22Rv1 (cell line): Measurements from ENCODE around the gene BMERB1.

Source experiments
- ZFX ChIP-seq: fragments of 450-650 bp; IDR thresholded peaks from 2 replicates; pipeline ENCODE4 v1.6.1; 2017; ENCODE audit warnings: antibody characterized with exemption, borderline replicate concordance
- TF ChIP-seq, protein P1 (sequence below): fragments of 450-650 bp; IDR thresholded peaks from 2 replicates; pipeline ENCODE4 v1.5.1; 2017; ENCODE audit warnings: mild to moderate bottlenecking

DNA sequence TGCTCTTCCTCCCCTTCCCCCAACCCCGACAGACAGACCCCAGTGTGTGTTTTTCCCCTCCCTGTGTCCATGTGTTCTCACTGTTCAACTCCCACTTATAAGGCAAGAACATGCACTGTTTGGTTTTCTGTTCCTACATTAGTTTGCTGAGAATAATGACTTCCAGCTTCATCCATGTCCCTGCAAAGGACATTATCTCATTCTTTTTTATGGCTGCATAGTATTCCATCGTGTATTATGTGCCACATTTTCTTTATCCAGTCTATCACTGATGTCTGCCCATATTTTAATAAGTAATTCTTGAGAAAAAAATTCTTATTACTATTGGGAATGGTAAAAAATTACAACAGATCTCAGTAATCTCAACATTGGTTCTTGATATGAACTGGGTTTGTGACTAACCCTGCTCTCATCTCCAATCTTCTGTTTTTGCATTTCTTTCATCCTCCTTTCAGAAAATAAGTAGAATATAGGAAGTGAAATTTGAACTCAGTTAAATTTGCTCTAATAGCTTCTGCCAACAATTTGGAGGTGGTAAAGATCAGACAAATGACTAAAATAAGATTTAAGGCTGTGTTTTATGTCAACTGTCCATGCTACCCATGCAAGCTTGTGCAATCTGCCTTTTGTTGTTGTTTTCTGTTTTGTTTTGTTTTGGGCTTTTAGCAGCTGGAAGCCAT is 197.5 kb downstream of the BMERB1 start:
- TF ChIP-seq, protein P1, sequence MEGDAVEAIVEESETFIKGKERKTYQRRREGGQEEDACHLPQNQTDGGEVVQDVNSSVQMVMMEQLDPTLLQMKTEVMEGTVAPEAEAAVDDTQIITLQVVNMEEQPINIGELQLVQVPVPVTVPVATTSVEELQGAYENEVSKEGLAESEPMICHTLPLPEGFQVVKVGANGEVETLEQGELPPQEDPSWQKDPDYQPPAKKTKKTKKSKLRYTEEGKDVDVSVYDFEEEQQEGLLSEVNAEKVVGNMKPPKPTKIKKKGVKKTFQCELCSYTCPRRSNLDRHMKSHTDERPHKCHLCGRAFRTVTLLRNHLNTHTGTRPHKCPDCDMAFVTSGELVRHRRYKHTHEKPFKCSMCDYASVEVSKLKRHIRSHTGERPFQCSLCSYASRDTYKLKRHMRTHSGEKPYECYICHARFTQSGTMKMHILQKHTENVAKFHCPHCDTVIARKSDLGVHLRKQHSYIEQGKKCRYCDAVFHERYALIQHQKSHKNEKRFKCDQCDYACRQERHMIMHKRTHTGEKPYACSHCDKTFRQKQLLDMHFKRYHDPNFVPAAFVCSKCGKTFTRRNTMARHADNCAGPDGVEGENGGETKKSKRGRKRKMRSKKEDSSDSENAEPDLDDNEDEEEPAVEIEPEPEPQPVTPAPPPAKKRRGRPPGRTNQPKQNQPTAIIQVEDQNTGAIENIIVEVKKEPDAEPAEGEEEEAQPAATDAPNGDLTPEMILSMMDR, result no peak
- no peak for TF ChIP-seq ZFX
